ENCODE data around the gene ADAMTS12.

Gene ADAMTS12

DNA sequence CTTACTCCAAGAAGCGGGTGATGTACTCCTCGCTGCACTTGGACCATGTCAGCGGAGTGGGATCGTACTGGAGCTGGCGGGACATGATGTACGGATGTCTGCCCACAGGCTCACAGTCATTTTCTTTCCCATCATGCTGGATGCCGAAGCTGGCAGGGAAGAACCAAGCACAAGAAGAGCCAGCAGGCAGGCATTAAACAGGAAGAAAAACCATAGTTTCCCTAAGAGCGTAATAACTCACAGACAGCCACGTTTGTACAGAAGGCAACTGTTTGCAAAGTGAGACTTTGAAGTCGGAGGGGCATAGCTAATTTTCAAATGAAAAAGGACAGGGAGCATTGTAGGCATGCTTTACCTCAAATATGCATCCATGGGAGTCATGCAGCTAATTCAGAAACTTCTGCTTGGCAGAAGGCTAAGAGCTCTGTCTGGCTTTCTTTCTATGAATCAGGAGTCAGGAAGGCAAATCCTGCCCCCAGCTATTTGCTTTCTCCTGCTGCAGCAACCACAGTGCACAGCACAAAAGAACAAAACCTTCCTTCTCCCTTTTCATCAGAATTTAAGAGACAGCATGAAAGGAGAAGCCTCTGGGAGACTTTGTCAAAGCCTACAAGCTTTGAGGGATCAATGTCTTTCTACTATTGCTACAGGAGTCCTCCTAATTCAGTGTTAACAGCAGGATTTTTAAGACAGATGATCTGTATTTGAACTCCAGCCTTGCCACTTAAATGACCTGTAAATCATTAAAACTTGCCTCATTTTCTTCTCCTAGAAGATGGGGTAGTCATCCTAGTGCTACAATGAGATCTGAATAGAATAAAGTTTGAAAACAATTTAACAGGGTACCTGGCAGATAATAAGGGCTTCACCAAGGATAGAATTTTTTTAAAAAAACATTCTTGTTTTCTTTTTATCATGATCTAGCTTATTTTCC lies 242.0 kb downstream of the ADAMTS12 start:
- TF ChIP-seq FOXP2 (optimal IDR thresholded peaks at IDR 0.05; ENCODE audit: borderline replicate concordance, extremely low read depth, extremely low read length, insufficient read depth) = no peak
- no peak for TF ChIP-seq SIN3A (IDR thresholded peaks at IDR 0.05; ENCODE audit: borderline replicate concordance, insufficient read depth, low read length)
- no peak for TF ChIP-seq POLR2AphosphoS5 (IDR thresholded peaks at IDR 0.05; ENCODE audit: low read depth, low read length)
- TF ChIP-seq, protein P1, sequence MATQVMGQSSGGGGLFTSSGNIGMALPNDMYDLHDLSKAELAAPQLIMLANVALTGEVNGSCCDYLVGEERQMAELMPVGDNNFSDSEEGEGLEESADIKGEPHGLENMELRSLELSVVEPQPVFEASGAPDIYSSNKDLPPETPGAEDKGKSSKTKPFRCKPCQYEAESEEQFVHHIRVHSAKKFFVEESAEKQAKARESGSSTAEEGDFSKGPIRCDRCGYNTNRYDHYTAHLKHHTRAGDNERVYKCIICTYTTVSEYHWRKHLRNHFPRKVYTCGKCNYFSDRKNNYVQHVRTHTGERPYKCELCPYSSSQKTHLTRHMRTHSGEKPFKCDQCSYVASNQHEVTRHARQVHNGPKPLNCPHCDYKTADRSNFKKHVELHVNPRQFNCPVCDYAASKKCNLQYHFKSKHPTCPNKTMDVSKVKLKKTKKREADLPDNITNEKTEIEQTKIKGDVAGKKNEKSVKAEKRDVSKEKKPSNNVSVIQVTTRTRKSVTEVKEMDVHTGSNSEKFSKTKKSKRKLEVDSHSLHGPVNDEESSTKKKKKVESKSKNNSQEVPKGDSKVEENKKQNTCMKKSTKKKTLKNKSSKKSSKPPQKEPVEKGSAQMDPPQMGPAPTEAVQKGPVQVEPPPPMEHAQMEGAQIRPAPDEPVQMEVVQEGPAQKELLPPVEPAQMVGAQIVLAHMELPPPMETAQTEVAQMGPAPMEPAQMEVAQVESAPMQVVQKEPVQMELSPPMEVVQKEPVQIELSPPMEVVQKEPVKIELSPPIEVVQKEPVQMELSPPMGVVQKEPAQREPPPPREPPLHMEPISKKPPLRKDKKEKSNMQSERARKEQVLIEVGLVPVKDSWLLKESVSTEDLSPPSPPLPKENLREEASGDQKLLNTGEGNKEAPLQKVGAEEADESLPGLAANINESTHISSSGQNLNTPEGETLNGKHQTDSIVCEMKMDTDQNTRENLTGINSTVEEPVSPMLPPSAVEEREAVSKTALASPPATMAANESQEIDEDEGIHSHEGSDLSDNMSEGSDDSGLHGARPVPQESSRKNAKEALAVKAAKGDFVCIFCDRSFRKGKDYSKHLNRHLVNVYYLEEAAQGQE (IDR thresholded peaks at IDR 0.05; ENCODE audit: insufficient read depth in 1 of 2, low read depth in 2 of 2, low read length in 2 of 2) = no peak
- TF ChIP-seq TAF1 (IDR thresholded peaks at IDR 0.05; ENCODE audit: borderline replicate concordance, insufficient read depth, low read length) = no peak

DNA sequence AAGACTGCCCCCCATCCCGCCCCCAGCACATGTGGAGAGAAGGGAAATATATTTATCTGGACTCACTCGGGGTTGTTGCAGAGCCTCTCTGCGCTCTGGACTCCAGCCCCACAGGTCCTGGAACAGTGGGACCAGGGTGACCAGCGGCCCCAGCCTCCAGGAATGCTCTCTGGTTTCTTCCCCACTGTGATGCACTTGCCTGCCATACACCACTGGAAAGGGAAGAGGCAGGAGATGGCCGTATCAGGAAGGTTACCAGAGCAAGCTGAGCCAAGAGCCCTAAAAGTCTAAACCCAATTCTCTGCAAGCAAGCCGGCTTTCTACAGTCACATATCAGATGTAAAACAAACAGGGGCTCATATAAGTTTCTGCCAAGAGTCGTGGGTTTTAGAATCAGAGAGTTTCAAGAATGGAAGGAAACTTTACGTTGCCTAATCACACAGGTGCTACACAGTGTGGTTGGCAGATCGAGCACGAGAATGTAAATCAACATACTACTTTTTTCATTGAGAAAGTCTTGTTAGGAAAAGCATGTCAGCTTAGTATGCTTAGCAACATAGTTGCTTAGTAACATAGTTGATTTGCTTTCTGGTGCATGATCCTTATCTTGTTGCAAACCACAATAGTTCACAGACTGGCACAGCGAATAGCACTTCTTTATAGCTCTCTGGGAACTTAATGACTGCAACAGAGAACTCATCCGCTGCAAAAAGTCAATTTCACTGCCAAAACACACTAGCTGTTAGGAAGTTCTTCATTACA lies 249.9 kb downstream of the ADAMTS12 start:
- no peak for TF ChIP-seq SIN3A (IDR thresholded peaks at IDR 0.05; ENCODE audit: borderline replicate concordance, insufficient read depth, low read length)

DNA sequence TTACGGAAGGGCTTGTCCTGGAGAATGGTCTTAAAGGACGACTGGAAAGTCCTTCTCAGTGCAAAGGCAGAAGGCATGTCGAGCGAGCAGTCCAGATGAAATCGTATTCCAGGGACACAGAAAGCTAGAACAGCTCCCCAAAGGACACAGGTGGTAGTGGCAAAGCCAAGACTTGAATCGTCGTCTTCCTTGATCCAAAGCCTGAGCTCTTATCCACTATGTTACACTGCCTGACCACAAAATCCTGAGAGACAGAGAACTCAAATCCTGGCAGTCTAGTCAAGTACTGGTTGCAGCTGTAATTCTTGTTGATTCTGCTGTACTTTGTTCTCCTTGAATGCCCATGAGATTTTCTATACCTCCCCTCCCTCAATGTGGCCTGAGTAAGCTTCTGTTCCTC lies 252.3 kb downstream of the ADAMTS12 start:
- TF ChIP-seq SIN3A (IDR thresholded peaks at IDR 0.05; ENCODE audit: borderline replicate concordance, insufficient read depth, low read length) (no peak), FOXP2 (optimal IDR thresholded peaks at IDR 0.05; ENCODE audit: borderline replicate concordance, extremely low read depth, extremely low read length, insufficient read depth) (no peak), TAF1 (IDR thresholded peaks at IDR 0.05; ENCODE audit: borderline replicate concordance, insufficient read depth, low read length) (no peak), POLR2AphosphoS5 (IDR thresholded peaks at IDR 0.05; ENCODE audit: low read depth, low read length) (no peak)
- TF ChIP-seq, protein P1 (IDR thresholded peaks at IDR 0.05; ENCODE audit: insufficient read depth in 1 of 2, low read depth in 2 of 2, low read length in 2 of 2) = no peak

DNA sequence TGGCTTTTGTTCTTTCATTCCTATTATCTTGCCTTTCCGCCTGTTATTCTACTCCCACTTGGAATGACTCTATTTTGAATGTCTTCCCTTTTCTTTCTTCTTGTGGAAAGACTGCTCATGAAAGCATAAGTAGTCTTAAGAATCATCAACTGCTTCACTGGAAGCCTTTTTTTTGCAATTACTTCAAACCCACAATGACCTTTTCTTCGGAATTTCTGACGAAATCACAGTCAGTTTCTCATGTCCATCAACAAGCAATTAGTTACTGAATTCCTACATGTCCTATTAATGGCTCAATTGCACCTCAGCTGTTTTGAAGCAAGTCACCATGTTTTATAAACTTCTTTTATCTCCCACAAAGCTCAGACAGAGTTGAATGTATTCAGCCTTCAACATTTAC lies 254.8 kb downstream of the ADAMTS12 start:
- TF ChIP-seq, protein P1 (IDR thresholded peaks at IDR 0.05; ENCODE audit: insufficient read depth in 1 of 2, low read depth in 2 of 2, low read length in 2 of 2) = no peak
- no peak for TF ChIP-seq POLR2AphosphoS5 (IDR thresholded peaks at IDR 0.05; ENCODE audit: low read depth, low read length)
- no peak for TF ChIP-seq SIN3A (IDR thresholded peaks at IDR 0.05; ENCODE audit: borderline replicate concordance, insufficient read depth, low read length)
- no peak for TF ChIP-seq FOXP2 (optimal IDR thresholded peaks at IDR 0.05; ENCODE audit: borderline replicate concordance, extremely low read depth, extremely low read length, insufficient read depth)
- no peak for TF ChIP-seq TAF1 (IDR thresholded peaks at IDR 0.05; ENCODE audit: borderline replicate concordance, insufficient read depth, low read length)

DNA sequence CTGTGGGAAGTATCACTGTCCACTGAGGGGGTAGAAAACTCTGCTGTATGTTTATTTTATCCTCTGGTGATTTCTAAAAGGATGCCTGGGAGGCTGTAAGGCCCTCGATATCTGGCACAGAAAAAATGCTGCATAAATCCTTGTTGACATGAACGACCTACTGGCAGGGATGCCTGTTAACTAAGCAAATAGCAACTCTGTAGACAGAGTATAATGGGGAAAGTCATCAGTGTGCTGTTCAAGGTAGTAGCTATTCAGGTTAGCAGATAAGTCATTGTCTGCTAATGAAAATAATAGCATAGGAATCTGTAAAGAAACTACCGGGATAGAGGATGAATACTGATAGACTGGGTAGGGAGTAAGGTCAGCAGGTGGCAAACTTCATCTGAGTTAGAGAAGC lies 256.2 kb downstream of the ADAMTS12 start:
- TF ChIP-seq, protein P1 (IDR thresholded peaks at IDR 0.05; ENCODE audit: insufficient read depth in 1 of 2, low read depth in 2 of 2, low read length in 2 of 2) = no peak
- TF ChIP-seq TAF1 (IDR thresholded peaks at IDR 0.05; ENCODE audit: borderline replicate concordance, insufficient read depth, low read length) (no peak), SIN3A (IDR thresholded peaks at IDR 0.05; ENCODE audit: borderline replicate concordance, insufficient read depth, low read length) (no peak), FOXP2 (optimal IDR thresholded peaks at IDR 0.05; ENCODE audit: borderline replicate concordance, extremely low read depth, extremely low read length, insufficient read depth) (no peak), POLR2AphosphoS5 (IDR thresholded peaks at IDR 0.05; ENCODE audit: low read depth, low read length) (no peak)

Measured in PFSK-1 (cell line).